ENCODE measurements around the gene KCNQ1. TPM values are rescaled to one million over a fixed set of nuclear protein-coding genes. Genes with fewer than 3 reads are reported as not detected.

Gene KCNQ1
- total and polyA plus RNA-seq, 2 donors (not counting 1 experiment from before 2014, with no cell fraction given) = not detected

DNA sequence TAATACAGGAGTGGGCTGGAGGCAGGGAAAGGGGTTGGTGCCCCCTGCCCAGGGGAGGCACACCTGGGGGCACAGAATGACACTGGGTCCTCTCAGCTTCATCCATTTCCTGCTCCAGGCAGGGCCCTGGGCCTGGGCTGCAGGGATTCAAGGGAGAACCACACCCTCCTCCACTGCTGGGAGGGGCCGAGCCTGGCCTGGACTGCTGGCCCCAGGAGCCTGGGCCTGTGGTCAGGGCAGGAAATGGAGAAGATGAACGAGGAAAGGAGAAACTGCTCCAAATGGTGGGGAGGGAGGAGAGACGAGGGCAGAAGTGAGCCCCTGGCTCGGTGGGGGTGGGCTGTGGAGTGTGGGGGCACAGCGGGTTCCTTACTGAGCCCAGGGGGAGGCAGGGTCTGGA is 293.1 kb downstream of the KCNQ1 start:
- Histone ChIP-seq H3K4me1 (ENCODE audit: control insufficient read depth, extremely low read depth, insufficient read depth, low read length) (peaks cover 17% of the 10 kb centered on the region), H3K4me2 (ENCODE audit: extremely low read depth, insufficient read depth, low read length) (no peak overlapping the region), H4K20me1 (ENCODE audit: control insufficient read depth, extremely low read depth, insufficient read depth, low read length) (no peaks in the 10 kb centered on the region), H3K4me3 (replicated peaks in 1 of 4; ENCODE audit: control extremely low read depth in 1 of 4, insufficient read depth in 1 of 4, low read depth in 3 of 4, low read length in 4 of 4) (no peak overlapping the region), H3K27me3 (ENCODE audit: control insufficient read depth, insufficient read depth, low read length) (no peaks in the 10 kb centered on the region), H2AFZ (ENCODE audit: low read length) (no peak overlapping the region), H3K9ac (ENCODE audit: insufficient read depth, low read length) (no peak overlapping the region), H3K79me2 (ENCODE audit: control insufficient read depth, insufficient read depth, low read length) (no peaks in the 10 kb centered on the region), H3K36me3 (ENCODE audit: control insufficient read depth, insufficient read depth, low read length) (no peaks in the 10 kb centered on the region), H3K9me3 (ENCODE audit: control insufficient read depth, insufficient read depth, low read depth, low read length) (no peaks in the 10 kb centered on the region), H3K27ac (ENCODE audit: insufficient read depth, low read length) (no peak overlapping the region)
- no peak for TF ChIP-seq EZH2 (IDR thresholded peaks at IDR 0.05; ENCODE audit: low read length, missing control alignments)
- peak; percentile 23 to 36 for DNase-seq (ENCODE audit: low read depth in 2 of 2)

DNA sequence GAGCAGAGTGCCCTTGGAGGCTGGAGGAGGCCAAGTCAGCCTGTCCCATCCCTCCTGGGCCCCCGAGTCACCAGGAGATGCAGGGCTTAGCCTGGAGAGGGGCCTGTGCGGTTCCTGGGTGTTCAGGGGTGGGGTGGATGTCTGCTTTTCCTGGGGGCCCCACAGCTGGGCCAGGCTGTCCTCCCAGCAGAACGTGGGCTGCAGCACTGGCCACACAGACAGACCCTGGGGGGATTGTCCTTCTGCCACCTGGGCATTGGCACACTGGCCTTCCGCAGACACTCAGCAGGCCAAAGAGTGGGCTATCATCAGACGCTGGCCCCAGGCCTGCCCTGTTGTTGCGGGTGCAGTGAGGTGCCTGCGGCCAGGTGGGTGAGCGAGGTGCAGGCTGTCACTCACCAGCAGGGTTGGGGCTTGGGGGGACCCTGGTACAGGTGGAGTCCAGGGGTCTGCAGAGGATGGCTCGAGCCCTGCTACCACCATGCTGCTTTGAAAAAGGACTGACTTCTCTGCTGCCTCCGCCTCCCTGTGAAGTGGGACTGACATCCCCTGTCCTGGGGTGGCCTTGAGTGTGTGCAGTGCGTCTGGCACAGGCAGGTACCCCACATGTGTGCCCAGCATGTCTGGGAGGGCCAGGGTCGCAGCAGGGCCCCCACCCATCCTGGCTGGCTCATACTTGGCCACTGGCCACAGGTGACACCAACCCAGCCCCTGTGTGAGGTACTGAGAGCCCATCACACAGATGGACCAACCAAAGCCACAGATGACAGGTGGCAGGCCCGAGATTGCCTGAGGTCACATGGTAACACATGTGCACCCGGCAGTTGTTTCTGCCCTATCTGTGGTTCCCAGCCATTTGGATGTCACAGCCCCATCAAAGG is 294.0 kb downstream of the KCNQ1 start:
- no peak overlapping the region for H3K27ac ChIP-seq (ENCODE audit: insufficient read depth, low read length)
- peaks cover 17% of the 10 kb centered on the region for H3K4me1 ChIP-seq (ENCODE audit: control insufficient read depth, extremely low read depth, insufficient read depth, low read length)
- no peak overlapping the region for H2AFZ ChIP-seq (ENCODE audit: low read length)
- TF ChIP-seq CTCF (conservative IDR thresholded peaks at IDR 0.05 in 1 of 2, IDR thresholded peaks at IDR 0.05 in 1 of 2; ENCODE audit: low read depth in 1 of 2, low read length in 2 of 2) (no peak), EZH2 (IDR thresholded peaks at IDR 0.05; ENCODE audit: low read length, missing control alignments) (no peak)
- no peak overlapping the region for H3K9ac ChIP-seq (ENCODE audit: insufficient read depth, low read length)
- no peaks in the 10 kb centered on the region for H4K20me1 ChIP-seq (ENCODE audit: control insufficient read depth, extremely low read depth, insufficient read depth, low read length)
- no peaks in the 10 kb centered on the region for H3K27me3 ChIP-seq (ENCODE audit: control insufficient read depth, insufficient read depth, low read length)
- H3K4me2 ChIP-seq (ENCODE audit: extremely low read depth, insufficient read depth, low read length) = no peak overlapping the region
- no peaks in the 10 kb centered on the region for H3K9me3 ChIP-seq (ENCODE audit: control insufficient read depth, insufficient read depth, low read depth, low read length)
- DNase-seq (ENCODE audit: low read depth in 2 of 2) = no peak
- H3K4me3 ChIP-seq (replicated peaks in 1 of 4; ENCODE audit: control extremely low read depth in 1 of 4, insufficient read depth in 1 of 4, low read depth in 3 of 4, low read length in 4 of 4) = no peak overlapping the region
- H3K79me2 ChIP-seq (ENCODE audit: control insufficient read depth, insufficient read depth, low read length) = no peaks in the 10 kb centered on the region
- H3K36me3 ChIP-seq (ENCODE audit: control insufficient read depth, insufficient read depth, low read length) = no peaks in the 10 kb centered on the region

DNA sequence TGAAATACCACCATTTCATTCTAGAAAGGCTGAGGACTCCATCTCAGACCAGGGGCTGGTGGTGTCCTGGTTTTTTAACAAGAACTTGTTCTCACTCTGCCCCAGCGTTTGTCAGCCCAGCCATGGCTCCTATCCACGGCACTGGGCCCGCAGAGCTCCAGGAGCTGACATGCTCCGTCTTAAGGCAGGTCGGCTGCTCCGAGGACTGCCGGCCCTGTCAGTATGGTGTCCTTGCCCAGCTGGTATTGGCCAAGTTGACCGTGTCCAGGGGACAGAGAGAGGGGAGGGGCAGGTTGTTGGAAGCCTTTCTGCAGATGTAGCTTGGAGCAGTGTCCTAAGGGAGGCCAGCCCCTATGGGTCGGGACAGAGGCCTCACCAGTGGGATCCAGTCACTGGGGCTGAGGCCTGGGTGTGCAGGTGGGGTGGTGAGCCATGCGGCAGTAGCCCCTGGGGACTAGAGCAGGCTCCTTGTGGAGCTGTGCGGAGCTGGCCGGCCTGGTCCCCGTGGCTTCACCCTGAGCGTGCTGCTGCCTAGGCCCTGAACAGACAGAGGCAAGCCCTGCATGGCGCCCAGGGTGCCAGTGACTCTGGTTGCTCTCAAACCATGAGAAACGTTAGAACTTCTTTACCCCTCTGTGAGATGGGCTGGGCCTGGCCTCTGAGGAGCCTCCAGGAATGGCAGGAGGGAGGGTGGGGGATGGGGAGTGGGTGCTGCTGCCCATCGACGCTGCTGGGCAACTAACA is 294.9 kb downstream of the KCNQ1 start:
- H3K4me1 ChIP-seq (ENCODE audit: control insufficient read depth, extremely low read depth, insufficient read depth, low read length) = peaks cover 17% of the 10 kb centered on the region
- TF ChIP-seq EZH2 (IDR thresholded peaks at IDR 0.05; ENCODE audit: low read length, missing control alignments) (no peak), CTCF (conservative IDR thresholded peaks at IDR 0.05 in 1 of 2, IDR thresholded peaks at IDR 0.05 in 1 of 2; ENCODE audit: low read depth in 1 of 2, low read length in 2 of 2) (no peak)

More for the DNA sequence above, 294.9 kb downstream of the KCNQ1 start:
- DNase-seq (ENCODE audit: low read depth in 2 of 2) = no peak
- Histone ChIP-seq H2AFZ (ENCODE audit: low read length) (no peak overlapping the region), H3K27ac (ENCODE audit: insufficient read depth, low read length) (no peak overlapping the region), H3K9ac (ENCODE audit: insufficient read depth, low read length) (no peak overlapping the region), H3K4me3 (replicated peaks in 1 of 4; ENCODE audit: control extremely low read depth in 1 of 4, insufficient read depth in 1 of 4, low read depth in 3 of 4, low read length in 4 of 4) (no peak overlapping the region), H3K27me3 (ENCODE audit: control insufficient read depth, insufficient read depth, low read length) (no peaks in the 10 kb centered on the region), H4K20me1 (ENCODE audit: control insufficient read depth, extremely low read depth, insufficient read depth, low read length) (no peaks in the 10 kb centered on the region), H3K9me3 (ENCODE audit: control insufficient read depth, insufficient read depth, low read depth, low read length) (no peaks in the 10 kb centered on the region), H3K36me3 (ENCODE audit: control insufficient read depth, insufficient read depth, low read length) (no peaks in the 10 kb centered on the region), H3K4me2 (ENCODE audit: extremely low read depth, insufficient read depth, low read length) (no peak overlapping the region), H3K79me2 (ENCODE audit: control insufficient read depth, insufficient read depth, low read length) (no peaks in the 10 kb centered on the region)

Measured in fibroblast of lung (primary cell).